RPMI8226 (cell line): ENCODE measurements around the gene CRYM.

Experiments used
- DNase-seq: peaks from one replicate; pipeline ENCODE4 v3.0.0-alpha.2; 2015

Gene CRYM

DNA sequence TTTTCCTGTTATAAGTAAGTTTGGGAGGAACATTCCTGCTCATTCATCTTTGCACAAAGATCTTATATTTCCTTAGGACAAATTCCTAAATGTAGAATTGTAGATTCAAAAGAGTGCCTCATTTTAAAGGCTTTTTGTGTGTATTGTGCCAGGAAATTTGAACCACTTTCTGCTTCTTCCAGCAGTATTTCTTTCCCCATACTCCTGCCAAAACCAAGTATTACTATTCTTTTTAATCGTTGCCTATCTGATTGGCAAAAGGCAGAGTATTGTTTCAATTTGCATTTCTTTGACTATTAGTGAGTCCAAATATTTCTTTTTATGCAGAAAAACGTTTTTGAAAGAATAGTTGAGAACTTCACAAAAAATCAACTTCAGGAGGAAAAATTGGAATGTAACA is 35.3 kb downstream of the CRYM start:
- no peak for DNase-seq

DNA sequence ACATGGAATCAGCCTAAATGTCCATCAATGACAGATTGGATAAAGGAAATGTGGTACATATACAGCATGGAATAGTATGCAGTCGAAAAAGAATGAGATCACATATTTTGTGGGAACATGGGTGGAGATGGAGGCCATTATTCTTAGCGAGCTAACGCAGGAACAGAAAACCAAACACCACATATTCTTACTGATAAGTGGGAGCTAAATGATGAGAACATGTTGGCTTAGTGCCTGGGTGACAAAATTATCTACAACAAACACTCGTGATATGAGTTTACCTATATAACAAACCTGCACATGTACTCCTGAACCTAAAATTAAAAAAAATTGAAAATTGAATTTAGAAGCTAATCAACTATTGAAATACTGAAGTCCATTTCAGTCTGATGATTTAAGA is 38.4 kb downstream of the CRYM start:
- DNase-seq, result no peak

DNA sequence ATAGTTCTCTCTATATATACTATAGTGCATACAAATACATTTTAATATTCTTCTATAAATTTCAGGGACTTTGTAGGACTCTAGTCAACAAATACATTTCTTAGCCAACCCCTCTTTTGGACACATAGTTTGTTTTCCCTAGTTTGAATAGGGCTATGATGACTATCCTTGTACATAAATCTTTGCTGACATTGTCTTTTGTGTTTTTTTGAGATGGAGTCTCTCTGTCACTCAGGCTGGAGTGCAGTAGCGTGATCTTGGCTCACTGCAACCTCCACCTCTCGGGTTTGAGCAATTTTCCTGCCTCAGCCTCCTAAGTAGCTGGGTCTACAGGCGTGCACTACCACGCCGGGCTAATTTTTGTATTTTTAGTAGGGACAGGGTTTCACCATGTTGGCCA is 41.3 kb downstream of the CRYM start:
- DNase-seq, result no peak

DNA sequence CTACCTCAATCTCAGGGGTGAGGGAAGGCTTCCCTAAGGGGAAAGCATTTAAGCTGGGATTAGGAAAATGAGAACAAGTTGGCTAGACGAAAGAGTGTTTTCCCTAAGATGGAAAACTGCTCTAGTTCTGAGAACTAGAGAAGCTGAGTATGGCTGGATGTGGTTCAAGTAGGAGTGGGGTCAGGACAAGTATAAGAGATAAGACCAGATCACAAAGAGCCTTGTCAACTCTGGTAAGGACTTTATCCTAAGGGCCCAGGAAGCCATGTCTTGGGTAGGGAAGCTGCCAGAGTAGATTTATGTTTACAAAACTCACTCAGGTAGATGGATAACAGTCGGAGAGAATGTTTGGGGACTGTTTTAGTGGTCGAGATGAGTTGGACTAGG is 42.9 kb downstream of the CRYM start:
- DNase-seq, result no peak

DNA sequence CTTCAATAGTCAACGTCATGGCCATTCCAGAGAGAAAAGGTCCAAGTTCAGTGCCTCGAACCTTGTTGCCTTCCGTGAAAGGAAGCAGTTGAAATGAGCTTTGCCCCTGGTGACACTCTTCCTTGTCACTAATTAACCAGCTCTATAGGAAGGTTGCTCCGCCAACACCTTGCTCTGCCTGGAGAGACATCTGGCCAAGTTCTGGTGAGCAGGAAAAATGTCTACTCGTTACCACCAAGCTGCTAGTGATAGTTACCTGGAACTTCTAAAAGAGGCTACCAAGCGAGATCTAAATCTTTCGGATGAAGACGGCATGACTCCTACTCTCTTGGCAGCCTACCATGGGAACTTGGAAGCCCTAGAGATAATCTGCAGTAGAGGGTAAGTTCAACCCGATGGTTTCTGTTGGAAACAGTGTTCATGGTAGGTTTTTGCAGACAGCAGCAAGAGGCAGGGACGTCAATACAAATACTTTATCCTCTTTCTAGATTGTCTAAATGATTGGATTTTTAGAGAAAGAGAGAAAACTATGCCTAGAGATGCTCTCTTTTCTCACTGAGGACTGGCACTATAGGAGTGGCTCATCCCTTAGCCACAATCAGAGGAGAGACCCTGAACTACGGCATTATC is 44.5 kb downstream of the CRYM start, which contains the start of gene ANKS4B:
Gene ANKS4B, plus strand, starts transcription at position 179 of the 630 bp plus-strand sequence. Its CDS starts 39 bp downstream, at position 218.
- no peak for DNase-seq

GRCh38 chr16:21233045-21233520 is 45.0 kb downstream of the CRYM start:
- DNase-seq, result no peak

DNA sequence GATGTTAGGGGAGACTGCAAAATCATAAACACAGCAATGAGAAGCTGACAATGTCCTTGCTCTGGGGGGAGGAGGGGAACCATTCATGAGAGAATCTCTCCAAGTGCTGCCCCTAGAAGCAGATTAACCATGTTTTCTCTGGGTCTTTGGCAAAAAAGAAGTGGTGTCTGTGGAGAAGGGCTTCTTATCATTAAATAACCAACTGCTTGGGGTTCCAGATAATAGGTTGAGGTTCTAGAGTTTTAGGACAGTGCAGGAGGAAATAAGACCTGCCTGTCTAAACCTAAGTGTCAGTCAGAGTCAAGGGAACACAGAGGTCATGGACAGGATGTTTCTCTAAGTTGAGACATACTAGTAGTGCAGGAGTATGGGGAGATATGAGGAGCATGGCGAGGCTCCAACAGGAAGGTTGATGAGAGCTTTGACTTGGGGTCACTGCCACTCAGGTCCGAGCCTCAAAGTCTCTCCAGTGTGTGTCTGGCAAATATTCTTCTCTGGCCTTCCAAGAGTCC is 49.7 kb downstream of the CRYM start:
- no peak for DNase-seq

DNA sequence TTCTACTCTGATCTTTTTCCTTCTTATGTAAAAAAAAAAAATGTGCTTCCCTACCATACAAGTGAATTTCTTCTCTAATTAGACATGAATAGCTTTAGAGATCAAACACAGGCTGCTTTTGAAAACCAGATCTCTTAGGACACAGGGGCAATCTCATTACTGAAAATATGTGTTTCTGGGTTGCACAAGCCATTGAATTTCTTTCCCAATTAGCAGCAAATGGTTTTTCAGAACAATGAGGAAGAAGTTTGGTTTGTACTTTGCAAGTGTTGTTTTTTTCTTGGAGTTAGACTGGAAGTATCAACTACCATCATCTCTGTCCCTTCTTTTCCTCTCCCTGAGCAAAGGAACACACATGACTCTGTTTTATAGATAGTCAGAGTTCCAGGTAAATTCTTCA is 50.2 kb downstream of the CRYM start:
- no peak for DNase-seq

- no peak for DNase-seq
These were observed 51.3 kb downstream of the CRYM start for GRCh38 chr16:21226749-21227148.

- no peak for DNase-seq
These were observed 53.3 kb downstream of the CRYM start for GRCh38 chr16:21224800-21225199.

- peak; percentile 35 for DNase-seq
These were observed 54.3 kb downstream of the CRYM start for GRCh38 chr16:21223787-21224186.

- DNase-seq, result no peak
These were observed 55.4 kb downstream of the CRYM start for GRCh38 chr16:21222495-21223337.

DNA sequence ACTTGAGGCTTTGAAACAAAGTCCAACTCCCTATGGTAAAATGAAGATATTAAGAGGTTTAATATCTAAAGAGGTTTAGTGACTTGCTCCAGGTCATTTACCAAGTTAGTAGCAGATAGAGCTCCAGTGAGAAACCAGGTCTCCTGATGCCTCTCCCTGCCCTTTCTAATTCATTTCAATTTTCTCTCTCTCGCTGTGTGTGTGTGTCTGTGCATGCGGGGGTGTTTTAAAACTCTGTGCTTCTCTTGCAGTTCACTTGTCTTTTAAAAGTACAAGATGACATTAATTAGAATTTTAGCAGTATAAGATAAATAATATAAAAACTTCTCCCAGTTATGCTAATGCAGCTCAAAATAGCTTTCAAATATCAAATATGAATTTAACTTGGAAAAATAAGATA is 58.5 kb downstream of the CRYM start:
- no peak for DNase-seq

GRCh38 chr16:21218153-21218552 is 59.9 kb downstream of the CRYM start:
- no peak for DNase-seq

DNA sequence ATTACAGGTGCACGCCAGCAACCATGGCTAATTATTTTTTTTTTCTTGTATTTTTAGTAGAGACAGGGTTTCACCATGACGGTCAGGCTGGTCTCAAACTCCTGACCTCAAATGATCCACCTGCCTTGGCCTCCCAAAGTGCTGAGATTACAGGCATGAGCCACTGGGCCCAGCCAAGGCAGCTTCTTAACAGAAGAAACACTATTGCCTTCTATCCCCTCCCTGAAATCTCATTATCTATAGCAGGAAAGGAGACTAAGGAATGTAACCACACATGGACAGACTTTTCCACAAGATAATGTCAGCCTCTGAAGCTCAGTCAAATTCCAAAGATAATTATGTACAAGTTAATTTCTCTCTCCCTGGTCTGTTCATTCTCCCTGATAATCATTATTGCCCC is 61.0 kb downstream of the CRYM start:
- DNase-seq, result no peak

DNA sequence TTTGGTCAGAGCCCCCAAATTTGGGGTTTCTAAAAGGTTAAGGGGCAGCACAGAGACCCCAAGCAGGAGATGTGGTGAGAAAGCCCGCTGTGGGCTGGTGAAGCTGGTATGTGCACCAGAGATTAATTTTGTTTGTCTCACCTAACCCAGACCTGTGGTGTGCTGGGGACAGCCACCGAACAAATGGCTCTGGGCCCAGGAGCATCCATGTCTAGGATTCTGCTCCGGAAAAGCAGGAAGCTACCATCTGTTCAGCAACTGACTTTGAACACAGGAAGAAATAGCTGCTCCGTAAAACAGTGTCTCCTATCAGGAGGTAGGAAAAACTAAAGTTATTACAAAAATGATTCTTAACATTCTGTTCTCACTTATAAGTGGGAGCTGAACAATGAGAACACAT is 64.0 kb downstream of the CRYM start:
- DNase-seq, result no peak

DNA sequence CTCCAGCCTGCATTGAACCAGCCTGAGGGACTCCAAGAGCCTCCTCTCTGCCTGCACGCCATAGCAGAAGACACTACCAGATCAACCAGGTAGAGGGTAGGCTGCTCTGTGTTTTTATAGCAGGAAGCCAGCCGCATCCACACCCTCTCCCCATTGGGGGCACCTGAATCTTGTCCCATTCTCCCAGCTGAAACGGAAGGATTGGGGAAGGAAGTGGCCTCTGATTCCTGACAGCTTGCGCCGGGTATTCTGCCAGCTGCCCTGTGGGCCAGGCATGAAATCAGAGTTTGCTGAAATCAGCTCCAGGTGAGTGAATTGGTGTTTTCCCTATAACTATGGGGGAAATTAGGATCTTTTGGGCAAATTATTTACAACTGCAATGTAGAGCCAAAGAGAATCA is 66.6 kb downstream of the CRYM start, which contains the start of gene ZP2:
Gene ZP2, minus strand, starts transcription at position 89 of the 400 bp plus-strand sequence. Its CDS starts 27 bp downstream, at position 62.
- DNase-seq, result no peak
